ENCODE measurements around the gene SSH2.

GRCh38 chr17:29778956-29779811 lies 150.8 kb downstream of the SSH2 start:
- no peak for TF ChIP-seq EZH2 (IDR thresholded peaks at IDR 0.05)
- TF ChIP-seq POLR2AphosphoS5 (IDR thresholded peaks at IDR 0.05; ENCODE audit: borderline replicate concordance, low read depth, low read length) = no peak; the same call in 1 of the 2 replicates
